Activated CD4-positive, alpha-beta T cell treated with anti-CD3 and anti-CD28 coated beads, Interleukin-2, amount 10 ng/mL, durations not matched to agents 7 days and 5 days (primary cell): ENCODE measurements around the gene GOLGA8M. TPM values are rescaled to one million over a fixed set of nuclear protein-coding genes. Genes with fewer than 3 reads are reported as not detected.
"Not testable (repeated sequence)": the region's sequence is repeated elsewhere in the genome, so short reads cannot be mapped to it uniquely, and the experiment has no call there.

Experiments used
- CTCF ChIA-PET: fragments of 350-600 bp; sonication (Branson Sonifier 250); formaldehyde crosslinking; loops from one replicate; lab custom pipeline; 2021; ENCODE audit warnings: antibody characterized with exemption; lab: Charles Lee
- POLR2A ChIA-PET: fragments of 350-600 bp; sonication (Branson Sonifier 250); formaldehyde crosslinking; loops from one replicate; lab custom pipeline; 2021; ENCODE audit warnings: antibody characterized with exemption; lab: Charles Lee
- DNase-seq: peaks from one replicate; pipeline ENCODE4 v3.0.0-alpha.2; 2020
- H3K27ac Mint-ChIP-seq: one replicate; pipeline ENCODE4 v1.8.0; 2021; ENCODE audit warnings: mild to moderate bottlenecking, moderate library complexity, mixed read lengths
- H3K27me3 Mint-ChIP-seq: one replicate; pipeline ENCODE4 v1.8.0; 2021; ENCODE audit warnings: mixed read lengths
- H3K36me3 Mint-ChIP-seq: one replicate; pipeline ENCODE4 v1.8.0; 2021; ENCODE audit warnings: low read depth, mixed read lengths
- H3K4me1 Mint-ChIP-seq: one replicate; pipeline ENCODE4 v1.8.0; 2021; ENCODE audit warnings: mixed read lengths
- H3K4me3 Mint-ChIP-seq: one replicate; pipeline ENCODE4 v1.8.0; 2021; ENCODE audit warnings: mild to moderate bottlenecking, moderate library complexity, mixed read lengths
- H3K9me3 Mint-ChIP-seq: one replicate; pipeline ENCODE4 v1.8.0; 2021; ENCODE audit warnings: mixed read lengths
- total RNA-seq, 2 experiments: library from RNA; stranded (reverse); gene quantifications; one replicate each; pipeline ENCODE4 v1.2.3, GENCODE V29; 2021

GOLGA8M gene
- total RNA-seq = 1 to 10 TPM; 1.7 to 1.8 TPM

DNA sequence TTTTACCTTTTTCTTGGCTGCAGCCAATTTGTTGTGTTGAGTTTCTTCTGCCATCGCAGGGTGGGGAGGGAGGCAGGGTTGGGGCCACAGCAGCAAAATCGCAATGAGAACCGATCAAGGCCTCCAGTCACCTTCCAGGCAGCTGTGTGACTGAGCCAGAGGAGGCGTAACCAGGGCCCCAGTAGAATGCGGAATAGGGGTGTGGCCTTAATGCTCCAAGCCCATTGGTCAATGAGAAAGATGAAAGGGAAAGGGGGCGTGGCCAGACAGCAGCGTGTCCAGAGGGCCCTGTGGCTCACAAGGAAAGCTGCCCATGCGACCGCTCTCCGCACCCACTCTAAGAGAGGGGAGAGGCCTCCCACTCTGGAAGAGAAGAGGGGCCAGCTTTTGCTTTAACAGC is at the start of gene GOLGA8M:
GOLGA8M (minus strand) TSS at position 152 of the 400 bp plus-strand sequence; CDS start at position 54, 98 bp downstream.
- H3K36me3 Mint-ChIP-seq, H3K4me3 Mint-ChIP-seq, H3K4me1 Mint-ChIP-seq, H3K27me3 Mint-ChIP-seq, DNase-seq, H3K9me3 Mint-ChIP-seq, CTCF ChIA-PET, H3K27ac Mint-ChIP-seq, POLR2A ChIA-PET: not testable (repeated sequence)

DNA sequence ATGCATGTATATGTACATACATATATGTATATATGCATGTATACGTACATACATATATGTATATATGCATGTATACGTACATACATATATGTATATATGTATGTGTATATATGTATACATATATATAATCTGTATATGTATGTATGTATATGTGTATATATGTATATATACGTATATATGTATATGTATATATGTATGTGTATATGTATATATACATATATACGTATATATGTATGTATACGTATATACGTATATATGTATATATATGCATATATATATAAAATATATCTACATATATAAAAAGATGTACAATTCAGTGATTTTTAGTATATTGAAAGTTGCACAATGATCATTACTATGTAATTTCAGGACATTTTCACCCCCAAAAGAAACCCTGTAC is 30.7 kb upstream of the GOLGA8M start:
- H3K27ac Mint-ChIP-seq, H3K9me3 Mint-ChIP-seq, CTCF ChIA-PET, H3K4me3 Mint-ChIP-seq, POLR2A ChIA-PET, DNase-seq, H3K27me3 Mint-ChIP-seq, H3K36me3 Mint-ChIP-seq, H3K4me1 Mint-ChIP-seq: not testable (repeated sequence)

- H3K27me3 Mint-ChIP-seq = peaks cover 14% of the 10 kb centered on the region
- H3K4me1 Mint-ChIP-seq = peaks cover 12% of the 10 kb centered on the region
- H3K27ac Mint-ChIP-seq = peak overlapping the region; percentile 88
- peak; percentile 60 for DNase-seq
- H3K36me3 Mint-ChIP-seq, H3K9me3 Mint-ChIP-seq, POLR2A ChIA-PET, CTCF ChIA-PET: not testable (repeated sequence)
- H3K4me3 Mint-ChIP-seq = peak overlapping the region; percentile 74
Observed at GRCh38 chr15:28738590-28739292, 26.5 kb upstream of the GOLGA8M start.

DNA sequence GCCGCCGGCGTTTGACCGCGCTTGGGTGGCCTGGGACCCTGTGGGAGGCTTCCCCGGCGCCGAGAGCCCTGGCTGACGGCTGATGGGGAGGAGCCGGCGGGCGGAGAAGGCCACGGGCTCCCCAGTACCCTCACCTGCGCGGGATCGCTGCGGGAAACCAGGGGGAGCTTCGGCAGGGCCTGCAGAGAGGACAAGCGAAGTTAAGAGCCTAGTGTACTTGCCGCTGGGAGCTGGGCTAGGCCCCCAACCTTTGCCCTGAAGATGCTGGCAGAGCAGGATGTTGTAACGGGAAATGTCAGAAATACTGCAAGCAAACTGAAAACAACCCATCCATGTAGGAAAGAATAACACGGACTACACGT is 26.0 kb upstream of the GOLGA8M start:
- CTCF ChIA-PET, H3K36me3 Mint-ChIP-seq, POLR2A ChIA-PET, H3K9me3 Mint-ChIP-seq, DNase-seq: not testable (repeated sequence)
- H3K4me3 Mint-ChIP-seq = peak overlapping the region; percentile 74
- H3K27me3 Mint-ChIP-seq = peaks cover 16% of the 10 kb centered on the region
- peaks cover 12% of the 10 kb centered on the region for H3K4me1 Mint-ChIP-seq
- peak overlapping the region; percentile 88 for H3K27ac Mint-ChIP-seq

- Mint-ChIP-seq H3K27me3 (peaks cover 16% of the 10 kb centered on the region), H3K27ac (peak overlapping the region; percentile 85), H3K4me1 (peaks cover 12% of the 10 kb centered on the region), H3K4me3 (peak overlapping the region; percentile 72)
- POLR2A ChIA-PET, CTCF ChIA-PET, H3K36me3 Mint-ChIP-seq, H3K9me3 Mint-ChIP-seq: not testable (repeated sequence)
- DNase-seq = peak; percentile 35
Observed at GRCh38 chr15:28737521-28738199, 25.4 kb upstream of the GOLGA8M start.

GRCh38 chr15:28728061-28728460 is 15.8 kb upstream of the GOLGA8M start:
- H3K27ac Mint-ChIP-seq, POLR2A ChIA-PET: not testable (repeated sequence)

GRCh38 chr15:28727026-28727425 is 14.8 kb upstream of the GOLGA8M start:
- H3K27me3 Mint-ChIP-seq = peaks cover 15% of the 10 kb centered on the region
- CTCF ChIA-PET = not testable (repeated sequence)

More at GRCh38 chr15:28728061-28728460, 15.8 kb upstream of the GOLGA8M start:
- H3K9me3 Mint-ChIP-seq, H3K36me3 Mint-ChIP-seq, H3K4me1 Mint-ChIP-seq, CTCF ChIA-PET, H3K4me3 Mint-ChIP-seq: not testable (repeated sequence)
- DNase-seq = peak; percentile 46
- H3K27me3 Mint-ChIP-seq = peaks cover 11% of the 10 kb centered on the region

DNA sequence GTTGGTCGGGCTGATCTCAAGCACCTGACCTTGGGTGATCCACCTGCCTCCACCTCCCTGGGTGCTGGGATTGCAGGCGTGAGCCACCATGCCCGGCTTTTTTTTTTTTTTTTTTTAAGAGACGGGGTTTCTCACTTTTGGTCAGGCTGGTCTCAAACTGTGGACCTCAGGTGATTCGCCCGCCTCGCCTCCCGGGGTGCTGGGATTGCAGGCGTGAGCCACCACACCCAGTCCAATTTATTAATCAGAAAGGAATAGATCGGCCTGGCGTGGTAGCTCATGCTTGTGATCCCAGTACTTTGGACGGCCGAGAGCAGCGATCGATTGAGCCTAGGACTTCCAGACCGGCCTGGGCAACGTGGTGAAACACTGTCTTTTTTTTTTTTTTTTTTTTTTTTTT is 13.9 kb upstream of the GOLGA8M start:
- Mint-ChIP-seq H3K27me3 (peaks cover 13% of the 10 kb centered on the region), H3K36me3 (no peaks in the 10 kb centered on the region), H3K4me1 (peaks cover 3% of the 10 kb centered on the region), H3K4me3 (no peak overlapping the region), H3K27ac (no peak overlapping the region), H3K9me3 (no peaks in the 10 kb centered on the region)
- POLR2A ChIA-PET = no interaction called here
- no peak for DNase-seq
- CTCF ChIA-PET = no interaction called here

More at GRCh38 chr15:28727026-28727425, 14.8 kb upstream of the GOLGA8M start:
- H3K27ac Mint-ChIP-seq, H3K9me3 Mint-ChIP-seq, H3K4me1 Mint-ChIP-seq, POLR2A ChIA-PET, H3K36me3 Mint-ChIP-seq, DNase-seq, H3K4me3 Mint-ChIP-seq: not testable (repeated sequence)

- POLR2A ChIA-PET = no interaction called here
- no peak for DNase-seq
- CTCF ChIA-PET = no interaction called here
- Mint-ChIP-seq H3K4me1 (peaks cover 3% of the 10 kb centered on the region), H3K27me3 (peaks cover 14% of the 10 kb centered on the region), H3K4me3 (no peak overlapping the region), H3K36me3 (no peaks in the 10 kb centered on the region), H3K27ac (no peak overlapping the region), H3K9me3 (no peaks in the 10 kb centered on the region)
Observed at GRCh38 chr15:28725556-28725955, 13.3 kb upstream of the GOLGA8M start.

- CTCF ChIA-PET, H3K36me3 Mint-ChIP-seq, H3K4me1 Mint-ChIP-seq, DNase-seq, H3K27me3 Mint-ChIP-seq, H3K27ac Mint-ChIP-seq, H3K4me3 Mint-ChIP-seq, POLR2A ChIA-PET, H3K9me3 Mint-ChIP-seq: not testable (repeated sequence)
Observed at GRCh38 chr15:28723986-28724385, 11.8 kb upstream of the GOLGA8M start.

DNA sequence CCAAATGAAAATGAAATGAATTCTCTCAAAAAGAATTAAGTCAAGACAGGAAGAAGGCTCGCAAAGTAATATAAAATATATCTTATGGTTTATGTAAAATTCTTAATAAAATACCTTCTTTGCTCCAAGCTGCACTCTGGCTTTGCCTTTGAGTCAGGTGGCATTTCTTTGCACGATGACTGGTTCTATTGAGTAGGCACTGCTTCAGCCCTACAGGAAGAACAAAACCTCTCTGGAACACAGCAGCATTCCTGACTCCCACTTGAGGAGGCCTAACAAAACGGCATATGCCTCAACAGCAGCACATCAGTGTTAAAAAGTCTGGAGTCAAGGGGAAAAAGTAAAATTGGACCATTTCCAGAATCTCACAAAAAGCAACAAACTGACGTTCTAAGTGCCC is 7.4 kb upstream of the GOLGA8M start:
- peaks cover 16% of the 10 kb centered on the region for H3K27me3 Mint-ChIP-seq
- POLR2A ChIA-PET, H3K4me3 Mint-ChIP-seq, H3K36me3 Mint-ChIP-seq, H3K4me1 Mint-ChIP-seq, H3K27ac Mint-ChIP-seq, DNase-seq, CTCF ChIA-PET, H3K9me3 Mint-ChIP-seq: not testable (repeated sequence)

DNA sequence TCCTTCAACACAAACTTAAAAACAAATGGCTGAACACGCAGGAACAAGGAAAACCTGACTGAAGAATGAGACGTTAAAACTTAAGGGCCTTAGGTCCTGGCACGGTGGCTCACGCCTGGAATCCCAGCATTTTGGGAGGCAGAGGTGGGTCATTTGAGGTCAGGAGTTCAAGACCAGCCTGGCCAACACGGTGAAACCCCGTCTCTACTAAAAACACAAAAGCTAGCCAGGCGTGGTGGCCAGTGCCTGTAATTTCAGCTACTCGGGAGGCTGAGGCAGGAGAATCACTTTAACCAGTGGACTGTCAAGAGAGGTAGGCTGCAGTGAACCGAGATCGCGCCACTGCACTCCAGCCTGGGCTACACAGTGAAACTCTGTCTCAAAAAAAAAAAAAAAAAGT is 6.4 kb upstream of the GOLGA8M start:
- CTCF ChIA-PET, H3K27ac Mint-ChIP-seq, DNase-seq, POLR2A ChIA-PET, H3K9me3 Mint-ChIP-seq, H3K4me1 Mint-ChIP-seq, H3K36me3 Mint-ChIP-seq, H3K4me3 Mint-ChIP-seq: not testable (repeated sequence)
- H3K27me3 Mint-ChIP-seq = peaks cover 16% of the 10 kb centered on the region

- H3K27me3 Mint-ChIP-seq, H3K4me3 Mint-ChIP-seq, H3K9me3 Mint-ChIP-seq, H3K27ac Mint-ChIP-seq, CTCF ChIA-PET, H3K4me1 Mint-ChIP-seq, POLR2A ChIA-PET, DNase-seq, H3K36me3 Mint-ChIP-seq: not testable (repeated sequence)
Observed at GRCh38 chr15:28714176-28714575, 2.0 kb upstream of the GOLGA8M start.
